Liver (tissue), 9 donors: ENCODE measurements around the gene EPB41L4B. TPM values are rescaled to one million over a fixed set of nuclear protein-coding genes. Genes with fewer than 3 reads are reported as not detected.

Source experiments
- DNase-seq: peaks from one replicate; pipeline ENCODE4 v3.0.0-alpha.2; 2017; ENCODE audit warnings: low spot score
- H3K27ac ChIP-seq, 2 donors: one replicate each; pipeline ENCODE4 v1.7.0; 2013; ENCODE audit warnings: inconsistent platforms in 2 of 2, low read length in 2 of 2, control low read depth in 1 of 2, low read depth in 1 of 2, mild to moderate bottlenecking in 1 of 2
- H3K27me3 ChIP-seq, 4 donors: one replicate each; pipeline versions ENCODE4 v1.6.1 to v1.7.0; 2013; ENCODE audit warnings: low read length in 3 of 4, inconsistent platforms in 1 of 4, mild to moderate bottlenecking in 1 of 4, moderate library complexity in 1 of 4; ENCODE audit not compliant: control insufficient read depth in 4 of 4, insufficient read depth in 4 of 4
- H3K36me3 ChIP-seq, 4 donors: one replicate each; pipeline versions ENCODE4 v1.6.1 to v1.7.0; 2013; ENCODE audit warnings: low read length in 3 of 4, mild to moderate bottlenecking in 3 of 4, low read depth in 1 of 4, moderate library complexity in 1 of 4; ENCODE audit not compliant: control insufficient read depth in 4 of 4, insufficient read depth in 3 of 4
- H3K4me1 ChIP-seq, 4 donors: one replicate each; pipeline versions ENCODE4 v1.6.1 to v1.7.0; 2013; ENCODE audit warnings: low read length in 3 of 4, mild to moderate bottlenecking in 3 of 4, moderate library complexity in 1 of 4; ENCODE audit not compliant: control insufficient read depth in 4 of 4, insufficient read depth in 4 of 4
- H3K4me3 ChIP-seq, 3 donors: one replicate each; pipeline versions ENCODE4 v1.6.1 to v1.7.0; 2013; ENCODE audit warnings: low read length in 3 of 3, control low read depth in 1 of 3, low read depth in 1 of 3, mild to moderate bottlenecking in 1 of 3
- H3K9ac ChIP-seq, 2 donors: one replicate each; pipeline ENCODE4 v1.7.0; 2013; ENCODE audit warnings: low read length in 2 of 2, mild to moderate bottlenecking in 2 of 2, moderate library complexity in 2 of 2, control low read depth in 1 of 2, low read depth in 1 of 2
- H3K9me3 ChIP-seq, 4 donors: one replicate each; pipeline versions ENCODE4 v1.6.1 to v1.7.0; 2013; ENCODE audit warnings: low read length in 3 of 4; ENCODE audit not compliant: control insufficient read depth in 4 of 4
- EGR1 ChIP-seq, 2 donors: IDR thresholded peaks; 2 replicates each; pipeline ENCODE4 v1.6.1; 2016 to 2018; ENCODE audit warnings: antibody characterized with exemption in 2 of 2, low read depth in 2 of 2
- FOXA1 ChIP-seq: IDR thresholded peaks from 2 replicates; pipeline ENCODE4 v1.6.1; 2016; ENCODE audit warnings: antibody characterized with exemption
- FOXA2 ChIP-seq: IDR thresholded peaks from 2 replicates; pipeline ENCODE4 v1.6.1; 2016; ENCODE audit warnings: antibody characterized with exemption
- GABPA ChIP-seq, 2 donors: IDR thresholded peaks in 1 of 2; conservative IDR thresholded peaks in 1 of 2; 2 replicates each; pipeline ENCODE4 v1.6.1; 2016; ENCODE audit warnings: antibody characterized with exemption in 2 of 2, mild to moderate bottlenecking in 1 of 2, moderate library complexity in 1 of 2
- HNF4A ChIP-seq, 2 donors: conservative IDR thresholded peaks; 2 replicates each; pipeline ENCODE4 v1.6.1; 2016; ENCODE audit warnings: antibody characterized with exemption in 2 of 2, mild to moderate bottlenecking in 2 of 2
- HNF4G ChIP-seq: IDR thresholded peaks from 2 replicates; pipeline ENCODE4 v1.6.1; 2016; ENCODE audit warnings: antibody characterized with exemption
- JUND ChIP-seq, 2 donors: IDR thresholded peaks; 2 replicates each; pipeline ENCODE4 v1.6.1; 2016; ENCODE audit warnings: antibody characterized with exemption in 2 of 2
- NR2F2 ChIP-seq: IDR thresholded peaks from 2 replicates; pipeline ENCODE4 v1.6.1; 2016; ENCODE audit warnings: antibody characterized with exemption
- RAD21 ChIP-seq, 2 donors: IDR thresholded peaks; 2 replicates each; pipeline ENCODE4 v1.6.1; 2016; ENCODE audit warnings: antibody characterized with exemption in 2 of 2, mild to moderate bottlenecking in 2 of 2
- RXRA ChIP-seq, 2 donors: IDR thresholded peaks; 2 replicates each; pipeline ENCODE4 v1.6.1; 2017 to 2018; ENCODE audit warnings: antibody characterized with exemption in 2 of 2, mild to moderate bottlenecking in 1 of 2
- SP1 ChIP-seq: IDR thresholded peaks from 2 replicates; pipeline ENCODE4 v1.6.1; 2018; ENCODE audit warnings: antibody characterized with exemption, mild to moderate bottlenecking
- TAF1 ChIP-seq: conservative IDR thresholded peaks from 2 replicates; pipeline ENCODE4 v1.6.1; 2016; ENCODE audit warnings: antibody characterized with exemption, mild to moderate bottlenecking
- YY1 ChIP-seq: IDR thresholded peaks from 2 replicates; pipeline ENCODE4 v1.6.1; 2016; ENCODE audit warnings: antibody characterized with exemption, mild to moderate bottlenecking
- WGBS: extraction: QIAGEN DNeasy Blood & Tissue Kit; methylation state at CpG from one replicate; pipeline ENCODE4 v1.1.7; 2013; 5-methylcytosine and 5-hydroxymethylcytosine counted together
- polyA plus RNA-seq, 2 donors: library from polyadenylated mRNA; stranded (reverse) in 1 of 2; unstranded in 1 of 2; fragments of 200-250 nt in 1 of 2; fragments of >200 nt in 1 of 2; fragmentation: Nextera tagmentation in 1 of 2; extraction: Ambion mirVana in 1 of 2; gene quantifications; one replicate each; pipeline versions ENCODE4 v1.2.1 to v1.2.3, GENCODE V29; 2013 to 2015
- total RNA-seq, 2 donors: library from RNA; depleted of rRNA; stranded (reverse); fragments of >200 nt; gene quantifications; one replicate each; pipeline ENCODE4 v1.2.3, GENCODE V29; 2014
- TF ChIP-seq, protein P1 (sequence below): IDR thresholded peaks from 2 replicates; pipeline ENCODE4 v1.6.1; 2016; ENCODE audit warnings: antibody characterized with exemption
- TF ChIP-seq, protein P2 (sequence below): IDR thresholded peaks from 2 replicates; pipeline ENCODE4 v1.6.1; 2016; ENCODE audit warnings: antibody characterized with exemption
- TF ChIP-seq, protein P3 (sequence below): IDR thresholded peaks from 2 replicates; pipeline ENCODE4 v1.6.1; 2016; ENCODE audit warnings: antibody characterized with exemption, mild to moderate bottlenecking
- TF ChIP-seq, protein P4 (sequence below): IDR thresholded peaks from 2 replicates; pipeline ENCODE4 v1.6.1; 2016; ENCODE audit warnings: antibody characterized with exemption
- TF ChIP-seq, protein P5 (sequence below): fragments of 150-350 bp; IDR thresholded peaks from 2 replicates; pipeline ENCODE4 v1.5.1; 2017; ENCODE audit warnings: improper control_type of control experiment, low read depth, low read length; ENCODE audit not compliant: missing input control
- donor health status: healthy.
- donor health status: healthy.
- donor health status: healthy.
- donor health status: healthy.
- donor health status: healthy.

EPB41L4B gene
- total and polyA plus RNA-seq, 4 donors = 9.9 to 42.6 (median 23.9) TPM

DNA sequence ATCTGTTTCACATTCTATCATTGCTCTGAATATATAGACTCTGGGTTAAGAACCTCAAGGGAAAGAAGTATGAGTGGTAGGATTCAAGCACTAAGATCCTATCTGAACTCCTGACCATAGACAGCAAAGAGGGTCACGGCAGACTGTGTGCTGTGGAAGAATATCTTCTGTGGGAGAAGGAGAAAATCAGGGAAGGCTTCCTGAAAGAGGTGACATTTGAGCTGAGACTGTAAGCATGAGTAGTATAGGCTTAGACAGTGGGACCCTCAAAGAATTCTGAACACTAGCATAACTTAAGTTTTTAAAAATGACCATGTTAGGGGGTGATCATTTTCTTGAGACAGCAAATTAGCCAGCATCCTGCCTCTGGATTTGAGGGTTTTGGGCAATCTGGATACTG is 157.7 kb downstream of the EPB41L4B start:
- Histone ChIP-seq H3K9ac (no peak overlapping the region), H3K27me3 (peaks cover 0 to 4% (median 2%) of the 10 kb centered on the region in 4 donors), H3K9me3 (no peaks in the 10 kb centered on the region), H3K4me3 (no peak overlapping the region), H3K4me1 (peaks cover 0 to 6% (median 3%) of the 10 kb centered on the region in 4 donors), H3K36me3 (no peaks in the 10 kb centered on the region), H3K27ac (no peak overlapping the region)
- no peak for DNase-seq
- TF ChIP-seq EGR1 (IDR thresholded peaks at IDR 0.05; ENCODE audit: low read depth in 2 of 2) (no peak), JUND (IDR thresholded peaks at IDR 0.05) (no peak), YY1 (no peak), FOXA2 (no peak), RAD21 (IDR thresholded peaks at IDR 0.05) (no peak), SP1 (no peak), FOXA1 (no peak), NR2F2 (no peak), TAF1 (no peak), HNF4G (no peak), HNF4A (conservative IDR thresholded peaks at IDR 0.05) (no peak), RXRA (IDR thresholded peaks at IDR 0.05) (no peak), GABPA (IDR thresholded peaks at IDR 0.05 in 1 of 2, conservative IDR thresholded peaks at IDR 0.05 in 1 of 2) (no peak)
- TF ChIP-seq, protein P1, sequence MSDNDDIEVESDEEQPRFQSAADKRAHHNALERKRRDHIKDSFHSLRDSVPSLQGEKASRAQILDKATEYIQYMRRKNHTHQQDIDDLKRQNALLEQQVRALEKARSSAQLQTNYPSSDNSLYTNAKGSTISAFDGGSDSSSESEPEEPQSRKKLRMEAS = no peak
- TF ChIP-seq, protein P2, sequence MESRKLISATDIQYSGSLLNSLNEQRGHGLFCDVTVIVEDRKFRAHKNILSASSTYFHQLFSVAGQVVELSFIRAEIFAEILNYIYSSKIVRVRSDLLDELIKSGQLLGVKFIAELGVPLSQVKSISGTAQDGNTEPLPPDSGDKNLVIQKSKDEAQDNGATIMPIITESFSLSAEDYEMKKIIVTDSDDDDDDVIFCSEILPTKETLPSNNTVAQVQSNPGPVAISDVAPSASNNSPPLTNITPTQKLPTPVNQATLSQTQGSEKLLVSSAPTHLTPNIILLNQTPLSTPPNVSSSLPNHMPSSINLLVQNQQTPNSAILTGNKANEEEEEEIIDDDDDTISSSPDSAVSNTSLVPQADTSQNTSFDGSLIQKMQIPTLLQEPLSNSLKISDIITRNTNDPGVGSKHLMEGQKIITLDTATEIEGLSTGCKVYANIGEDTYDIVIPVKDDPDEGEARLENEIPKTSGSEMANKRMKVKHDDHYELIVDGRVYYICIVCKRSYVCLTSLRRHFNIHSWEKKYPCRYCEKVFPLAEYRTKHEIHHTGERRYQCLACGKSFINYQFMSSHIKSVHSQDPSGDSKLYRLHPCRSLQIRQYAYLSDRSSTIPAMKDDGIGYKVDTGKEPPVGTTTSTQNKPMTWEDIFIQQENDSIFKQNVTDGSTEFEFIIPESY = no peak
- TF ChIP-seq, protein P3, sequence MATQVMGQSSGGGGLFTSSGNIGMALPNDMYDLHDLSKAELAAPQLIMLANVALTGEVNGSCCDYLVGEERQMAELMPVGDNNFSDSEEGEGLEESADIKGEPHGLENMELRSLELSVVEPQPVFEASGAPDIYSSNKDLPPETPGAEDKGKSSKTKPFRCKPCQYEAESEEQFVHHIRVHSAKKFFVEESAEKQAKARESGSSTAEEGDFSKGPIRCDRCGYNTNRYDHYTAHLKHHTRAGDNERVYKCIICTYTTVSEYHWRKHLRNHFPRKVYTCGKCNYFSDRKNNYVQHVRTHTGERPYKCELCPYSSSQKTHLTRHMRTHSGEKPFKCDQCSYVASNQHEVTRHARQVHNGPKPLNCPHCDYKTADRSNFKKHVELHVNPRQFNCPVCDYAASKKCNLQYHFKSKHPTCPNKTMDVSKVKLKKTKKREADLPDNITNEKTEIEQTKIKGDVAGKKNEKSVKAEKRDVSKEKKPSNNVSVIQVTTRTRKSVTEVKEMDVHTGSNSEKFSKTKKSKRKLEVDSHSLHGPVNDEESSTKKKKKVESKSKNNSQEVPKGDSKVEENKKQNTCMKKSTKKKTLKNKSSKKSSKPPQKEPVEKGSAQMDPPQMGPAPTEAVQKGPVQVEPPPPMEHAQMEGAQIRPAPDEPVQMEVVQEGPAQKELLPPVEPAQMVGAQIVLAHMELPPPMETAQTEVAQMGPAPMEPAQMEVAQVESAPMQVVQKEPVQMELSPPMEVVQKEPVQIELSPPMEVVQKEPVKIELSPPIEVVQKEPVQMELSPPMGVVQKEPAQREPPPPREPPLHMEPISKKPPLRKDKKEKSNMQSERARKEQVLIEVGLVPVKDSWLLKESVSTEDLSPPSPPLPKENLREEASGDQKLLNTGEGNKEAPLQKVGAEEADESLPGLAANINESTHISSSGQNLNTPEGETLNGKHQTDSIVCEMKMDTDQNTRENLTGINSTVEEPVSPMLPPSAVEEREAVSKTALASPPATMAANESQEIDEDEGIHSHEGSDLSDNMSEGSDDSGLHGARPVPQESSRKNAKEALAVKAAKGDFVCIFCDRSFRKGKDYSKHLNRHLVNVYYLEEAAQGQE = no peak
- TF ChIP-seq, protein P4, sequence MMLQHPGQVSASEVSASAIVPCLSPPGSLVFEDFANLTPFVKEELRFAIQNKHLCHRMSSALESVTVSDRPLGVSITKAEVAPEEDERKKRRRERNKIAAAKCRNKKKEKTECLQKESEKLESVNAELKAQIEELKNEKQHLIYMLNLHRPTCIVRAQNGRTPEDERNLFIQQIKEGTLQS = no peak
- TF ChIP-seq, protein P5, sequence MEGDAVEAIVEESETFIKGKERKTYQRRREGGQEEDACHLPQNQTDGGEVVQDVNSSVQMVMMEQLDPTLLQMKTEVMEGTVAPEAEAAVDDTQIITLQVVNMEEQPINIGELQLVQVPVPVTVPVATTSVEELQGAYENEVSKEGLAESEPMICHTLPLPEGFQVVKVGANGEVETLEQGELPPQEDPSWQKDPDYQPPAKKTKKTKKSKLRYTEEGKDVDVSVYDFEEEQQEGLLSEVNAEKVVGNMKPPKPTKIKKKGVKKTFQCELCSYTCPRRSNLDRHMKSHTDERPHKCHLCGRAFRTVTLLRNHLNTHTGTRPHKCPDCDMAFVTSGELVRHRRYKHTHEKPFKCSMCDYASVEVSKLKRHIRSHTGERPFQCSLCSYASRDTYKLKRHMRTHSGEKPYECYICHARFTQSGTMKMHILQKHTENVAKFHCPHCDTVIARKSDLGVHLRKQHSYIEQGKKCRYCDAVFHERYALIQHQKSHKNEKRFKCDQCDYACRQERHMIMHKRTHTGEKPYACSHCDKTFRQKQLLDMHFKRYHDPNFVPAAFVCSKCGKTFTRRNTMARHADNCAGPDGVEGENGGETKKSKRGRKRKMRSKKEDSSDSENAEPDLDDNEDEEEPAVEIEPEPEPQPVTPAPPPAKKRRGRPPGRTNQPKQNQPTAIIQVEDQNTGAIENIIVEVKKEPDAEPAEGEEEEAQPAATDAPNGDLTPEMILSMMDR = no peak
- WGBS = 97% methylated on average over 1 of the region's 1 CpG
